IMR-90 (cell line): ENCODE results near the gene SERPINI1. TPM values are rescaled to one million over a fixed set of nuclear protein-coding genes. Genes with fewer than 3 reads are reported as not detected.

ENCODE experiments used
- ATAC-seq: fragments of 200-7000 bp; cut with Tn5 transposase; 2 replicates; pipeline ENCODE4 v1.9.1; 2020; ENCODE audit warnings: low read depth, mild to moderate bottlenecking, moderate library complexity
- BruUV-seq: library from RNA; stranded (reverse); fragments of 400-500 nt; replicated peaks from 2 replicates; lab custom pipeline; 2021; lab: Mats Ljungman, UMichigan
- CTCF ChIA-PET: fragments of 300-600 bp; formaldehyde crosslinking; extraction: SDS; loops from one replicate; lab custom pipeline; 2021; ENCODE audit warnings: antibody characterized with exemption; lab: Yijun Ruan, JAX
- POLR2A ChIA-PET: fragments of 300-600 bp; sonication (Branson Sonifier 250); formaldehyde crosslinking; loops from one replicate; lab custom pipeline; 2022; ENCODE audit warnings: antibody characterized with exemption; ENCODE audit not compliant: unreplicated experiment; lab: Charles Lee
- DNase-seq: peaks from one replicate; pipeline ENCODE4 v3.0.0; 2013
- H2AFZ ChIP-seq: replicated peaks from 2 replicates; pipeline ENCODE3; 2013; ENCODE audit warnings: low read length, mild to moderate bottlenecking; ENCODE audit not compliant: poor library complexity
- H2AK5ac ChIP-seq: 2 replicates; pipeline ENCODE4 v1.6.1; 2013; ENCODE audit warnings: low read depth, low read length, inconsistent platforms
- H2AK9ac ChIP-seq: replicated peaks from 2 replicates; pipeline ENCODE3; 2013; ENCODE audit warnings: mild to moderate bottlenecking, low read depth, low read length, moderate library complexity; ENCODE audit not compliant: poor library complexity
- H2BK120ac ChIP-seq: 2 replicates; pipeline ENCODE4 v1.6.1; 2013; ENCODE audit warnings: low read depth, low read length, inconsistent platforms
- H2BK15ac ChIP-seq: 3 replicates; pipeline ENCODE4 v1.6.1; 2013; ENCODE audit warnings: low read depth, low read length, inconsistent platforms
- H2BK20ac ChIP-seq: 2 replicates; pipeline ENCODE4 v1.6.1; 2013; ENCODE audit warnings: low read depth, mild to moderate bottlenecking, inconsistent platforms, low read length, moderate library complexity
- H2BK5ac ChIP-seq: 2 replicates; pipeline ENCODE4 v1.6.1; 2013; ENCODE audit warnings: mild to moderate bottlenecking, low read depth, low read length, inconsistent platforms; ENCODE audit not compliant: poor library complexity, severe bottlenecking
- H3K14ac ChIP-seq: replicated peaks from 2 replicates; pipeline ENCODE4 v1.6.1; 2013; ENCODE audit warnings: low read depth, low read length, inconsistent platforms
- H3K18ac ChIP-seq: 2 replicates; pipeline ENCODE4 v1.6.1; 2013; ENCODE audit warnings: low read depth, low read length, control low read depth
- H3K23ac ChIP-seq: 2 replicates; pipeline ENCODE4 v1.6.1; 2013; ENCODE audit warnings: low read depth, low read length, inconsistent platforms
- H3K27ac ChIP-seq: 2 replicates; pipeline ENCODE4 v1.5.1; 2013; ENCODE audit warnings: mild to moderate bottlenecking, control low read depth, low read length; ENCODE audit not compliant: insufficient read depth
- H3K27me3 ChIP-seq: 2 replicates; pipeline ENCODE4 v1.6.1; 2013; ENCODE audit warnings: low read length; ENCODE audit not compliant: control insufficient read depth, insufficient read depth
- H3K36me3 ChIP-seq: 2 replicates; pipeline ENCODE4 v1.6.1; 2013; ENCODE audit warnings: low read length, mixed read lengths; ENCODE audit not compliant: control insufficient read depth, insufficient read depth
- H3K4ac ChIP-seq: 2 replicates; pipeline ENCODE4 v1.6.1; 2013; ENCODE audit warnings: low read depth, low read length, inconsistent platforms
- H3K4me1 ChIP-seq: 2 replicates; pipeline ENCODE4 v1.6.1; 2013; ENCODE audit warnings: low read length, mixed read lengths; ENCODE audit not compliant: control insufficient read depth, insufficient read depth
- H3K4me2 ChIP-seq: 2 replicates; pipeline ENCODE4 v1.6.1; 2013; ENCODE audit warnings: low read depth, mild to moderate bottlenecking, control low read depth, low read length, moderate library complexity
- H3K4me3 ChIP-seq: 2 replicates; pipeline ENCODE4 v1.5.1; 2013; ENCODE audit warnings: low read depth, mild to moderate bottlenecking, control low read depth, low read length, moderate library complexity; ENCODE audit not compliant: insufficient read depth
- H3K56ac ChIP-seq: 2 replicates; pipeline ENCODE4 v1.6.1; 2013; ENCODE audit warnings: low read length, inconsistent platforms; ENCODE audit not compliant: insufficient read depth; ENCODE audit errors: extremely low read depth
- H3K79me1 ChIP-seq, 2 experiments: 2 replicates each; pipeline ENCODE4 v1.6.1; 2013; ENCODE audit warnings: low read length in 2 of 2, inconsistent platforms in 1 of 2, low read depth in 1 of 2
- H3K9ac ChIP-seq: 2 replicates; pipeline ENCODE4 v1.6.1; 2013; ENCODE audit warnings: low read depth, low read length, control low read depth
- H3K9me1 ChIP-seq: 2 replicates; pipeline ENCODE4 v1.6.1; 2013; ENCODE audit warnings: low read length, inconsistent platforms; ENCODE audit not compliant: insufficient read depth
- H3K9me3 ChIP-seq: 2 replicates; pipeline ENCODE4 v1.6.1; 2013; ENCODE audit warnings: low read length; ENCODE audit not compliant: control insufficient read depth, insufficient read depth
- H4K20me1 ChIP-seq: 2 replicates; pipeline ENCODE4 v1.6.1; 2013; ENCODE audit warnings: low read length, inconsistent platforms; ENCODE audit not compliant: insufficient read depth
- H4K5ac ChIP-seq: 2 replicates; pipeline ENCODE4 v1.6.1; 2013; ENCODE audit warnings: mild to moderate bottlenecking, low read depth, low read length, control low read depth
- H4K8ac ChIP-seq, 2 experiments: 2 replicates each; pipeline ENCODE4 v1.6.1; 2013; ENCODE audit warnings: low read depth in 2 of 2, low read length in 2 of 2, control low read depth in 1 of 2, inconsistent platforms in 1 of 2
- H4K91ac ChIP-seq: 2 replicates; pipeline ENCODE4 v1.6.1; 2013; ENCODE audit warnings: low read depth, low read length, inconsistent platforms; ENCODE audit not compliant: insufficient read depth
- BHLHE40 ChIP-seq: fragments of 150-350 bp; IDR thresholded peaks from 2 replicates; pipeline ENCODE4 v1.6.1; 2016; ENCODE audit warnings: mild to moderate bottlenecking, low read depth, low read length
- CEBPB ChIP-seq: IDR thresholded peaks from 2 replicates; pipeline ENCODE4 v1.6.1; 2012; ENCODE audit warnings: low read depth, low read length, improper control_type of control experiment
- FOS ChIP-seq: fragments of 150-350 bp; IDR thresholded peaks from 2 replicates; pipeline ENCODE4 v1.6.1; 2016; ENCODE audit warnings: low read depth, low read length
- MAFK ChIP-seq: IDR thresholded peaks from 2 replicates; pipeline ENCODE4 v1.6.1; 2012; ENCODE audit warnings: low read depth, low read length, improper control_type of control experiment
- MAZ ChIP-seq: IDR thresholded peaks from 2 replicates; pipeline ENCODE4 v1.6.1; 2012; ENCODE audit warnings: low read depth, mild to moderate bottlenecking, low read length, improper control_type of control experiment, moderate library complexity, borderline replicate concordance
- MXI1 ChIP-seq: IDR thresholded peaks from 2 replicates; pipeline ENCODE4 v1.6.1; 2012; ENCODE audit warnings: low read depth, mild to moderate bottlenecking, low read length, moderate library complexity, borderline replicate concordance
- NFE2L2 ChIP-seq: fragments of 150-350 bp; IDR thresholded peaks from 2 replicates; pipeline ENCODE4 v1.6.1; 2016; ENCODE audit warnings: low read depth, mild to moderate bottlenecking, low read length
- POLR2A ChIP-seq: IDR thresholded peaks from 2 replicates; pipeline ENCODE4 v1.6.1; 2012; ENCODE audit warnings: mild to moderate bottlenecking, low read depth, low read length
- RAD21 ChIP-seq: IDR thresholded peaks from 2 replicates; pipeline ENCODE4 v1.6.1; 2012; ENCODE audit warnings: low read length, improper control_type of control experiment
- RCOR1 ChIP-seq: IDR thresholded peaks from 2 replicates; pipeline ENCODE4 v1.6.1; 2012; ENCODE audit warnings: mild to moderate bottlenecking, low read length, improper control_type of control experiment; ENCODE audit not compliant: insufficient replicate concordance
- RFX5 ChIP-seq: IDR thresholded peaks from 2 replicates; pipeline ENCODE4 v1.8.0; 2012; ENCODE audit warnings: low read depth, mild to moderate bottlenecking, low read length, moderate library complexity
- SMC3 ChIP-seq: fragments of 150-350 bp; IDR thresholded peaks from 2 replicates; pipeline ENCODE4 v1.6.1; 2016; ENCODE audit warnings: low read depth, mild to moderate bottlenecking, antibody characterized with exemption, low read length, moderate library complexity
- WGBS, 2 experiments: methylation state at CpG; one replicate each; pipeline versions ENCODE4 v1.1.5 to v1.1.7; 2013; ENCODE audit warnings: missing lambda C conversion rate in 2 of 2; ENCODE audit not compliant: insufficient read length in 1 of 2; ENCODE audit errors: extremely low coverage in 2 of 2; 5-methylcytosine and 5-hydroxymethylcytosine counted together
- dilution Hi-C: fragments of 300-500 bp; cut with HindIII; formaldehyde crosslinking; loops from one replicate; pipeline ENCODE4 v1.14.3; 2018; ENCODE audit warnings: low sequenced_read_pairs; ENCODE audit not compliant: unreplicated experiment
- in situ Hi-C: fragments of 300-500 bp; cut with MboI; formaldehyde crosslinking; loops from 3 replicates; pipeline ENCODE4 v1.14.3; 2019; ENCODE audit warnings: low sequenced_read_pairs, inconsistent platforms, mixed read lengths
- intact Hi-C: fragments of 100-400 bp; cut with micrococcal nuclease; formaldehyde crosslinking; loops from 2 replicates; pipeline ENCODE4 v1.10.0; 2022
- polyA plus RNA-seq, 3 experiments: library from polyadenylated mRNA; depleted of rRNA; stranded (reverse); fragments of >200 nt; gene quantifications; 2 replicates each; pipeline ENCODE4 v1.2.3, GENCODE V29; 2012; ENCODE audit warnings: low replicate concordance in 1 of 3
- total RNA-seq: library from RNA; depleted of rRNA; stranded (reverse); fragments of >200 nt; gene quantifications from 2 replicates; pipeline ENCODE4 v1.2.3, GENCODE V29; 2012
- TF ChIP-seq, protein P1 (sequence below): fragments of 150-350 bp; IDR thresholded peaks from 2 replicates; pipeline ENCODE4 v1.6.1; 2016; ENCODE audit warnings: low read depth, mild to moderate bottlenecking, low read length, moderate library complexity, borderline replicate concordance
- TF ChIP-seq, protein P2 (sequence below): conservative IDR thresholded peaks from 2 replicates; pipeline ENCODE4 v1.5.1; 2012; ENCODE audit warnings: mild to moderate bottlenecking, low read depth, low read length, improper control_type of control experiment
- TF ChIP-seq, protein P3 (sequence below): fragments of 150-350 bp; IDR thresholded peaks from 2 replicates; pipeline ENCODE4 v1.6.1; 2017; ENCODE audit warnings: mild to moderate bottlenecking, antibody characterized with exemption, low read length, low read depth

Gene SERPINI1
- total and polyA plus RNA-seq, 2 of the 4 experiments (the other 2 are of a cell fraction) = 0.36 to 1.3 TPM

DNA sequence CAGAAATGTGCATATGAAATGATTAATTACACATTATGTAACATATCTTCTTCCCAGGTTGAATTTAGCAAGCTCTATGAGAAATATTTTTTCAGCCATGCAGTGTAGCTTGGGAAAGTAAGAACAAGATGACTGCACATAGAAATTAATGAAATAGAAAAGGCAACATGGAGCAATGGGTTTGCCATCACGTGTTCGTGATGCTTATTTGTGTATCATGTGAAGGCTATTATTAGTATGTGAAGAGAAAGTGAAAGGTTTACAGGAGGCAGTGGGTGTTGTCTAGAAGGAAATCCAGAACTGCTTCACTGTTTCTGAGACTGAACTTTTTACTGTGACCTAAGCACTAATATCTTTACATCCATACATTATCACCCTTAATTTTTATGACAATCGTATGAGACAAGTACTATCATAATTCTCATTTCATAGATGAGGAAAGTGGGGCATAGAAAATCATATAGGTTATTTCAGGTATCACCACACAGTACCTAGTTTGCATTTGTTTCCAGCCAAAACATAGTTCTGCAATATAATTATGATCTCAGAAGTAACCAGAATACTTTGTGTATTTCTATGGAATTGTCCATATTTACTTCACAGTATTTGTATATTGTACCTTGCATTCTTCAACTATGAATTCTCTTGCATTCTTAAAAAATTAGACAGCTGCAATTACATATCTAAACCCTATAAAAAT, 14.9 kb downstream of the SERPINI1 start:
- CTCF ChIA-PET = no interaction called here
- no peak overlapping the region for H4K8ac ChIP-seq

More for the DNA sequence above, 14.9 kb downstream of the SERPINI1 start:
- DNase-seq = no peak
- no peak overlapping the region for H3K27ac ChIP-seq
- intact Hi-C loops (no loop called here), dilution Hi-C loops (no loop called here), in situ Hi-C loops (no loop called here)
- H3K4ac ChIP-seq = no peak overlapping the region
- TF ChIP-seq BHLHE40 (no peak), RAD21 (no peak), POLR2A (no peak), MXI1 (no peak), RFX5 (no peak), MAFK (no peak), CEBPB (no peak), FOS (no peak), NFE2L2 (no peak), SMC3 (no peak), RCOR1 (no peak), MAZ (no peak)
- TF ChIP-seq, protein P1, sequence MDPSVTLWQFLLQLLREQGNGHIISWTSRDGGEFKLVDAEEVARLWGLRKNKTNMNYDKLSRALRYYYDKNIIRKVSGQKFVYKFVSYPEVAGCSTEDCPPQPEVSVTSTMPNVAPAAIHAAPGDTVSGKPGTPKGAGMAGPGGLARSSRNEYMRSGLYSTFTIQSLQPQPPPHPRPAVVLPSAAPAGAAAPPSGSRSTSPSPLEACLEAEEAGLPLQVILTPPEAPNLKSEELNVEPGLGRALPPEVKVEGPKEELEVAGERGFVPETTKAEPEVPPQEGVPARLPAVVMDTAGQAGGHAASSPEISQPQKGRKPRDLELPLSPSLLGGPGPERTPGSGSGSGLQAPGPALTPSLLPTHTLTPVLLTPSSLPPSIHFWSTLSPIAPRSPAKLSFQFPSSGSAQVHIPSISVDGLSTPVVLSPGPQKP = no peak
- TF ChIP-seq, protein P2, sequence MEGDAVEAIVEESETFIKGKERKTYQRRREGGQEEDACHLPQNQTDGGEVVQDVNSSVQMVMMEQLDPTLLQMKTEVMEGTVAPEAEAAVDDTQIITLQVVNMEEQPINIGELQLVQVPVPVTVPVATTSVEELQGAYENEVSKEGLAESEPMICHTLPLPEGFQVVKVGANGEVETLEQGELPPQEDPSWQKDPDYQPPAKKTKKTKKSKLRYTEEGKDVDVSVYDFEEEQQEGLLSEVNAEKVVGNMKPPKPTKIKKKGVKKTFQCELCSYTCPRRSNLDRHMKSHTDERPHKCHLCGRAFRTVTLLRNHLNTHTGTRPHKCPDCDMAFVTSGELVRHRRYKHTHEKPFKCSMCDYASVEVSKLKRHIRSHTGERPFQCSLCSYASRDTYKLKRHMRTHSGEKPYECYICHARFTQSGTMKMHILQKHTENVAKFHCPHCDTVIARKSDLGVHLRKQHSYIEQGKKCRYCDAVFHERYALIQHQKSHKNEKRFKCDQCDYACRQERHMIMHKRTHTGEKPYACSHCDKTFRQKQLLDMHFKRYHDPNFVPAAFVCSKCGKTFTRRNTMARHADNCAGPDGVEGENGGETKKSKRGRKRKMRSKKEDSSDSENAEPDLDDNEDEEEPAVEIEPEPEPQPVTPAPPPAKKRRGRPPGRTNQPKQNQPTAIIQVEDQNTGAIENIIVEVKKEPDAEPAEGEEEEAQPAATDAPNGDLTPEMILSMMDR = no peak
- TF ChIP-seq, protein P3, sequence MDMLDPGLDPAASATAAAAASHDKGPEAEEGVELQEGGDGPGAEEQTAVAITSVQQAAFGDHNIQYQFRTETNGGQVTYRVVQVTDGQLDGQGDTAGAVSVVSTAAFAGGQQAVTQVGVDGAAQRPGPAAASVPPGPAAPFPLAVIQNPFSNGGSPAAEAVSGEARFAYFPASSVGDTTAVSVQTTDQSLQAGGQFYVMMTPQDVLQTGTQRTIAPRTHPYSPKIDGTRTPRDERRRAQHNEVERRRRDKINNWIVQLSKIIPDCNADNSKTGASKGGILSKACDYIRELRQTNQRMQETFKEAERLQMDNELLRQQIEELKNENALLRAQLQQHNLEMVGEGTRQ = no peak
- H3K79me1 ChIP-seq = no peaks in the 10 kb centered on the region
- no peak overlapping the region for H2AK9ac ChIP-seq
- no peaks in the 10 kb centered on the region for H3K9me3 ChIP-seq
- H2AFZ ChIP-seq = no peak overlapping the region
- no CpG with 5 or more reads among the region's 3 CpGs for WGBS, 2 experiments
- H3K4me1 ChIP-seq = no peaks in the 10 kb centered on the region
- H2BK20ac ChIP-seq = no peak overlapping the region
- H3K9me1 ChIP-seq = no peaks in the 10 kb centered on the region
- H3K14ac ChIP-seq = no peak overlapping the region
- no peak overlapping the region for H3K56ac ChIP-seq
- H3K23ac ChIP-seq = no peak overlapping the region
- no peak overlapping the region for H3K4me3 ChIP-seq
- POLR2A ChIA-PET = no interaction called here
- no peak for ATAC-seq
- no peak overlapping the region for H2BK5ac ChIP-seq
- no peak overlapping the region for H4K5ac ChIP-seq
- H2BK15ac ChIP-seq = no peak overlapping the region
- H3K36me3 ChIP-seq = no peaks in the 10 kb centered on the region
- H3K27me3 ChIP-seq = no peaks in the 10 kb centered on the region
- no peak overlapping the region for H2BK120ac ChIP-seq
- BruUV-seq = no TSS peak
- H2AK5ac ChIP-seq = no peak overlapping the region
- no peak overlapping the region for H3K18ac ChIP-seq
- no peak overlapping the region for H4K91ac ChIP-seq
- no peak overlapping the region for H3K4me2 ChIP-seq
- no peak overlapping the region for H3K9ac ChIP-seq
- no peaks in the 10 kb centered on the region for H4K20me1 ChIP-seq
